Measurements from ENCODE around the gene PRSS37. TPM values are rescaled to one million over a fixed set of nuclear protein-coding genes. Genes with fewer than 3 reads are reported as not detected.

PRSS37 gene, protein sequence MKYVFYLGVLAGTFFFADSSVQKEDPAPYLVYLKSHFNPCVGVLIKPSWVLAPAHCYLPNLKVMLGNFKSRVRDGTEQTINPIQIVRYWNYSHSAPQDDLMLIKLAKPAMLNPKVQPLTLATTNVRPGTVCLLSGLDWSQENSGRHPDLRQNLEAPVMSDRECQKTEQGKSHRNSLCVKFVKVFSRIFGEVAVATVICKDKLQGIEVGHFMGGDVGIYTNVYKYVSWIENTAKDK
- not detected in 2 replicates for polyA plus RNA-seq (2012; rRNA removed)
- not detected in 2 replicates for polyA plus RNA-seq (2012; cell fraction: cytosol; rRNA removed)
- not detected in 2 replicates for polyA plus RNA-seq (2012; cell fraction: nucleus; rRNA removed)

DNA sequence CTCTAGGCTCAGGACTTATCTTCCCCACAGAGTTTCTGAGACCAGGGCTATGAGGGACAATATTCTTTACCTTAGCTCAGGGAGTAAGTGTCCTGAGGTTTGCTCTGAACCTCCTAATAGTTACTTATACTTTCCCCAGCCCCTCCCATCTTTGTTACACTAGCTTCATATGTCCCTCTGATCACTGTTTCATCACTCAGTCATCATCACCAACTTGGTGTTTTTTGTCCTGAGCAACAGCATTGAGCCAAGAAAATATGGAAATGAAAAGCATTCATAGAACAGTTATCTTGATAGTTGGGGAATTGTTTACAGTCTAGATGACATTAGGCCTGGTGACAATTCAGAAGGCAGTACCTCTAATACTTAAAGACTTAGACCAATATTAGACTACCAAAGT is at the start of gene PRSS37:
PRSS37 (minus strand) TSS at position 101 of the 400 bp plus-strand sequence. CDS start 436 bp downstream, outside the sequence.
- no peak within 1 kb of the TSS for H3K9ac ChIP-seq
- H3F3A ChIP-seq (replicated peaks; ENCODE audit: insufficient read depth), result no peaks in the 10 kb centered on the region
- no peaks in the 10 kb centered on the region for H3K79me2 ChIP-seq (ENCODE audit: insufficient read depth)

DNA sequence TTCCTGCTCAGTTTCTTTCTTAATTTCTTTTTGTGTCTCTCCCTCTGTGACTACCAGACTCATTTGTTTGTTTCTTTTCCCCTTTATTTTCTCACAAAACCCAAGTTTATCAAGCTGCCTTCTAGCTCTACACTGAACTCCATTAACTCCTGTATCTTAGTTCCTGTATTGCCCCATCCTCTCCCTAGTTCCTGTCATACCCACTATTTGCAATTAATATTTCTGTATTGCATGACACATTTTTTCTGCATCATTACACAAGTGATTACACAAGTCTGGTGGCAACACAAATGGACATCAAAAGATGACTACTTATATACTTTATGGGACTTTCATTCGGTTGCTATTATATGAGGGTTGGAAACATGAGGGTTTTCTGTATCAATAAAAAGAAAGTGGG is 48.0 kb upstream of the PRSS37 start:
- DNase-seq, result no peak
- no peak overlapping the region for H2AFZ ChIP-seq (ENCODE audit: low read depth)
- H3K9me2 ChIP-seq, result no peaks in the 10 kb centered on the region
- H3K79me2 ChIP-seq (ENCODE audit: insufficient read depth), result no peaks in the 10 kb centered on the region
- no peaks in the 10 kb centered on the region for H3K4me1 ChIP-seq (ENCODE audit: control insufficient read depth in 1 of 2, insufficient read depth in 2 of 2, low read depth in 1 of 2, low read length in 1 of 2)
- H3K4me3 ChIP-seq (ENCODE audit: low read depth in 2 of 2, low read length in 1 of 2), result no peak overlapping the region
- POLR2A ChIA-PET, result no interaction called here
- TF ChIP-seq JUND (IDR thresholded peaks at IDR 0.05), result no peak
- TF ChIP-seq FOXJ3 (CRISPR knock-in tag; IDR thresholded peaks at IDR 0.05), result no peak
- TF ChIP-seq RCOR1 (IDR thresholded peaks at IDR 0.05; ENCODE audit: low read length), result no peak
- TF ChIP-seq, protein P1, sequence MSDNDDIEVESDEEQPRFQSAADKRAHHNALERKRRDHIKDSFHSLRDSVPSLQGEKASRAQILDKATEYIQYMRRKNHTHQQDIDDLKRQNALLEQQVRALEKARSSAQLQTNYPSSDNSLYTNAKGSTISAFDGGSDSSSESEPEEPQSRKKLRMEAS (IDR thresholded peaks at IDR 0.05; ENCODE audit: low read depth), result no peak
- no peak for TF ChIP-seq RAD21 (IDR thresholded peaks at IDR 0.05; ENCODE audit: low read length)
- no peak for TF ChIP-seq CHD2 (IDR thresholded peaks at IDR 0.05; ENCODE audit: low read length, partially characterized antibody)
- no peak for TF ChIP-seq SMC3 (IDR thresholded peaks at IDR 0.05; ENCODE audit: low read depth, low read length)
- no peak for TF ChIP-seq TAF1 (IDR thresholded peaks at IDR 0.05; ENCODE audit: borderline replicate concordance, low read depth, low read length)
- no peak for TF ChIP-seq MEF2A (IDR thresholded peaks at IDR 0.05; ENCODE audit: borderline replicate concordance, low read depth)
- TF ChIP-seq, protein P2, sequence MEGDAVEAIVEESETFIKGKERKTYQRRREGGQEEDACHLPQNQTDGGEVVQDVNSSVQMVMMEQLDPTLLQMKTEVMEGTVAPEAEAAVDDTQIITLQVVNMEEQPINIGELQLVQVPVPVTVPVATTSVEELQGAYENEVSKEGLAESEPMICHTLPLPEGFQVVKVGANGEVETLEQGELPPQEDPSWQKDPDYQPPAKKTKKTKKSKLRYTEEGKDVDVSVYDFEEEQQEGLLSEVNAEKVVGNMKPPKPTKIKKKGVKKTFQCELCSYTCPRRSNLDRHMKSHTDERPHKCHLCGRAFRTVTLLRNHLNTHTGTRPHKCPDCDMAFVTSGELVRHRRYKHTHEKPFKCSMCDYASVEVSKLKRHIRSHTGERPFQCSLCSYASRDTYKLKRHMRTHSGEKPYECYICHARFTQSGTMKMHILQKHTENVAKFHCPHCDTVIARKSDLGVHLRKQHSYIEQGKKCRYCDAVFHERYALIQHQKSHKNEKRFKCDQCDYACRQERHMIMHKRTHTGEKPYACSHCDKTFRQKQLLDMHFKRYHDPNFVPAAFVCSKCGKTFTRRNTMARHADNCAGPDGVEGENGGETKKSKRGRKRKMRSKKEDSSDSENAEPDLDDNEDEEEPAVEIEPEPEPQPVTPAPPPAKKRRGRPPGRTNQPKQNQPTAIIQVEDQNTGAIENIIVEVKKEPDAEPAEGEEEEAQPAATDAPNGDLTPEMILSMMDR (IDR thresholded peaks at IDR 0.05), result no peak
- TF ChIP-seq TCF12 (IDR thresholded peaks at IDR 0.05), result no peak
- TF ChIP-seq POLR2AphosphoS5 (IDR thresholded peaks at IDR 0.05; ENCODE audit: low read depth, low read length), result no peak
- no peak for TF ChIP-seq RXRA (IDR thresholded peaks at IDR 0.05; ENCODE audit: borderline replicate concordance, low read depth)
- TF ChIP-seq GATA2 (CRISPR knock-in tag; IDR thresholded peaks at IDR 0.05), result no peak
- TF ChIP-seq, protein P3, sequence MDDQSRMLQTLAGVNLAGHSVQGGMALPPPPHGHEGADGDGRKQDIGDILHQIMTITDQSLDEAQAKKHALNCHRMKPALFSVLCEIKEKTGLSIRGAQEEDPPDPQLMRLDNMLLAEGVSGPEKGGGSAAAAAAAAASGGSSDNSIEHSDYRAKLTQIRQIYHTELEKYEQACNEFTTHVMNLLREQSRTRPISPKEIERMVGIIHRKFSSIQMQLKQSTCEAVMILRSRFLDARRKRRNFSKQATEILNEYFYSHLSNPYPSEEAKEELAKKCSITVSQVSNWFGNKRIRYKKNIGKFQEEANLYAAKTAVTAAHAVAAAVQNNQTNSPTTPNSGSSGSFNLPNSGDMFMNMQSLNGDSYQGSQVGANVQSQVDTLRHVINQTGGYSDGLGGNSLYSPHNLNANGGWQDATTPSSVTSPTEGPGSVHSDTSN (IDR thresholded peaks at IDR 0.05), result no peak
- TF ChIP-seq MXI1 (IDR thresholded peaks at IDR 0.05; ENCODE audit: low read depth, low read length), result no peak
- TF ChIP-seq, protein P4, sequence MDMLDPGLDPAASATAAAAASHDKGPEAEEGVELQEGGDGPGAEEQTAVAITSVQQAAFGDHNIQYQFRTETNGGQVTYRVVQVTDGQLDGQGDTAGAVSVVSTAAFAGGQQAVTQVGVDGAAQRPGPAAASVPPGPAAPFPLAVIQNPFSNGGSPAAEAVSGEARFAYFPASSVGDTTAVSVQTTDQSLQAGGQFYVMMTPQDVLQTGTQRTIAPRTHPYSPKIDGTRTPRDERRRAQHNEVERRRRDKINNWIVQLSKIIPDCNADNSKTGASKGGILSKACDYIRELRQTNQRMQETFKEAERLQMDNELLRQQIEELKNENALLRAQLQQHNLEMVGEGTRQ (IDR thresholded peaks at IDR 0.05; ENCODE audit: borderline replicate concordance, low read depth, low read length), result no peak
- TF ChIP-seq TEAD4 (IDR thresholded peaks at IDR 0.05; ENCODE audit: borderline replicate concordance, insufficient read depth), result no peak
- TF ChIP-seq NRF1 (IDR thresholded peaks at IDR 0.05; ENCODE audit: low read depth, low read length), result no peak
- TF ChIP-seq FOSL2 (IDR thresholded peaks at IDR 0.05; ENCODE audit: borderline replicate concordance, low read depth), result no peak
- no peak overlapping the region for H3K9ac ChIP-seq
- 19% methylated on average over 1 of the region's 1 CpG for WGBS (ENCODE audit: low lambda C conversion rate)
- no peaks in the 10 kb centered on the region for H3F3A ChIP-seq (replicated peaks; ENCODE audit: insufficient read depth)
- H3K36me3 ChIP-seq (replicated peaks in 1 of 2; ENCODE audit: control insufficient read depth in 1 of 2, insufficient read depth in 2 of 2, low read length in 1 of 2), result no peaks in the 10 kb centered on the region
- no peaks in the 10 kb centered on the region for H4K20me1 ChIP-seq (ENCODE audit: insufficient read depth)
- CTCF ChIA-PET, result interaction anchor here (0.7 kb wide), 1 partner anchor 103 kb away, joined by 3 read pairs; no protein-coding TSS in a partner anchor
- no peak overlapping the region for H3K27ac ChIP-seq (ENCODE audit: low read depth in 2 of 2, low read length in 1 of 2)
- no peaks in the 10 kb centered on the region for H3K9me3 ChIP-seq
- no peaks in the 10 kb centered on the region for H3K27me3 ChIP-seq (ENCODE audit: insufficient read depth)
- no peak overlapping the region for H3K4me2 ChIP-seq

More for the DNA sequence above, at the start of gene PRSS37:
- Histone ChIP-seq H3K27me3 (ENCODE audit: insufficient read depth) (no peaks in the 10 kb centered on the region; the same call in 1 of the 2 replicates), H3K4me1 (ENCODE audit: control insufficient read depth in 1 of 2, insufficient read depth in 2 of 2, low read depth in 1 of 2, low read length in 1 of 2) (no peaks in the 10 kb centered on the region; a peak in 1 of 4 replicates), H3K4me2 (no peak within 1 kb of the TSS), H3K36me3 (replicated peaks in 1 of 2; ENCODE audit: control insufficient read depth in 1 of 2, insufficient read depth in 2 of 2, low read length in 1 of 2) (no peaks in the 10 kb centered on the region), H3K27ac (ENCODE audit: low read depth in 2 of 2, low read length in 1 of 2) (no peak within 1 kb of the TSS), H3K9me2 (no peaks in the 10 kb centered on the region), H4K20me1 (ENCODE audit: insufficient read depth) (no peaks in the 10 kb centered on the region), H3K4me3 (ENCODE audit: low read depth in 2 of 2, low read length in 1 of 2) (no peak within 1 kb of the TSS), H3K9me3 (no peaks in the 10 kb centered on the region), H2AFZ (ENCODE audit: low read depth) (no peak within 1 kb of the TSS)
- no peak for DNase-seq
- CTCF ChIA-PET, result interaction anchor here (1.4 kb wide), 1 partner anchor 10 kb away, joined by 3 read pairs; no protein-coding TSS in a partner anchor
- POLR2A ChIA-PET, result no interaction called here
- TF ChIP-seq, protein P5, sequence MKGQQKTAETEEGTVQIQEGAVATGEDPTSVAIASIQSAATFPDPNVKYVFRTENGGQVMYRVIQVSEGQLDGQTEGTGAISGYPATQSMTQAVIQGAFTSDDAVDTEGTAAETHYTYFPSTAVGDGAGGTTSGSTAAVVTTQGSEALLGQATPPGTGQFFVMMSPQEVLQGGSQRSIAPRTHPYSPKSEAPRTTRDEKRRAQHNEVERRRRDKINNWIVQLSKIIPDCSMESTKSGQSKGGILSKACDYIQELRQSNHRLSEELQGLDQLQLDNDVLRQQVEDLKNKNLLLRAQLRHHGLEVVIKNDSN (IDR thresholded peaks at IDR 0.05; ENCODE audit: borderline replicate concordance, low read depth), result no peak
- no peak for TF ChIP-seq SMC3 (IDR thresholded peaks at IDR 0.05; ENCODE audit: low read depth, low read length)
- no peak for TF ChIP-seq NRF1 (IDR thresholded peaks at IDR 0.05; ENCODE audit: low read depth, low read length)
